Transverse colon (tissue), 4 donors: ENCODE data around the gene CDK11B. TPM values are rescaled to one million over a fixed set of nuclear protein-coding genes. Genes with fewer than 3 reads are reported as not detected.

ENCODE experiments used
- DNase-seq: peaks from one replicate; pipeline ENCODE4 v3.0.0-alpha.2; 2019
- H3K27ac ChIP-seq, 4 donors: fragments of 200-600 bp; sonication (generic); 2 replicates each; pipeline ENCODE4 v1.5.1; 2016 to 2018; ENCODE audit warnings: inconsistent platforms in 4 of 4
- H3K27me3 ChIP-seq: fragments of 200-600 bp; sonication (generic); 2 replicates; pipeline ENCODE4 v1.5.1; 2017; ENCODE audit warnings: inconsistent platforms
- H3K36me3 ChIP-seq, 4 donors: fragments of 200-600 bp; sonication (generic); 2 replicates each; pipeline ENCODE4 v1.5.1; 2017 to 2019; ENCODE audit warnings: inconsistent platforms in 4 of 4
- H3K4me1 ChIP-seq, 4 donors: fragments of 200-600 bp; sonication (generic); 2 replicates each; pipeline ENCODE4 v1.5.1; 2017 to 2020; ENCODE audit warnings: inconsistent platforms in 4 of 4
- H3K4me3 ChIP-seq, 4 donors: fragments of 200-600 bp; sonication (generic); 1 replicate in 1 of 4; 2 replicates in 3 of 4; pipeline versions ENCODE4 v1.5.1 to v1.6.1; 2017 to 2019; ENCODE audit warnings: inconsistent platforms in 4 of 4
- H3K9me3 ChIP-seq, 2 donors: fragments of 200-600 bp; sonication (generic); 2 replicates each; pipeline ENCODE4 v1.5.1; 2017 to 2019; ENCODE audit warnings: inconsistent platforms in 2 of 2
- EP300 ChIP-seq: sonication (generic); formaldehyde crosslinking; IDR thresholded peaks from one replicate; pipeline ENCODE4 v1.6.1; 2017; ENCODE audit warnings: antibody characterized with exemption, low read depth
- POLR2A ChIP-seq: fragments of 450-650 bp; IDR thresholded peaks from one replicate; pipeline ENCODE4 v1.6.1; 2016; ENCODE audit warnings: antibody characterized with exemption, mild to moderate bottlenecking, moderate library complexity
- POLR2AphosphoS5 ChIP-seq, 3 donors: sonication (generic); formaldehyde crosslinking; IDR thresholded peaks; one replicate each; pipeline ENCODE4 v1.6.1; 2016; ENCODE audit warnings: antibody characterized with exemption in 3 of 3
- WGBS, 2 donors: methylation state at CpG; one replicate each; pipeline ENCODE4 v1.1.5; 2018; ENCODE audit warnings: low coverage in 1 of 2; 5-methylcytosine and 5-hydroxymethylcytosine counted together
- in situ Hi-C, 4 donors: fragments of 200-750 bp; cut with MboI; loops; one replicate each; pipeline versions ENCODE4 v1.15.0 to v1.15.1; 2017; ENCODE audit warnings: low sequenced_read_pairs in 3 of 4, low pct_ligation_motif_present in 1 of 4, low pct_unique_long_range_greater_than_20kb in 1 of 4
- intact Hi-C: fragments of 100-400 bp; cut with DNase I; formaldehyde crosslinking; loops from one replicate; pipeline ENCODE4 v1.15.1; 2023; ENCODE audit warnings: low total_unique reads
- total RNA-seq, 4 donors: library from RNA; depleted of rRNA; stranded (reverse); fragments of >200 nt; gene quantifications; one replicate each; pipeline ENCODE4 v1.1.0, GENCODE V29; 2016
- TF ChIP-seq, protein P1 (sequence below), 5 experiments: fragments of 200-600 bp in 3 of 5; fragments of 450-650 bp in 2 of 5; sonication (generic) in 3 of 5; IDR thresholded peaks; 1 replicate in 2 of 5; 2 replicates in 3 of 5; pipeline ENCODE4 v1.5.1; 2016 to 2017; ENCODE audit warnings: antibody characterized with exemption in 5 of 5, inconsistent platforms in 3 of 5, mild to moderate bottlenecking in 2 of 5, moderate library complexity in 1 of 5

The CDK11B gene
- total RNA-seq, 4 donors from 2014 or later, result 28.4 to 183 (median 60.5) TPM

DNA sequence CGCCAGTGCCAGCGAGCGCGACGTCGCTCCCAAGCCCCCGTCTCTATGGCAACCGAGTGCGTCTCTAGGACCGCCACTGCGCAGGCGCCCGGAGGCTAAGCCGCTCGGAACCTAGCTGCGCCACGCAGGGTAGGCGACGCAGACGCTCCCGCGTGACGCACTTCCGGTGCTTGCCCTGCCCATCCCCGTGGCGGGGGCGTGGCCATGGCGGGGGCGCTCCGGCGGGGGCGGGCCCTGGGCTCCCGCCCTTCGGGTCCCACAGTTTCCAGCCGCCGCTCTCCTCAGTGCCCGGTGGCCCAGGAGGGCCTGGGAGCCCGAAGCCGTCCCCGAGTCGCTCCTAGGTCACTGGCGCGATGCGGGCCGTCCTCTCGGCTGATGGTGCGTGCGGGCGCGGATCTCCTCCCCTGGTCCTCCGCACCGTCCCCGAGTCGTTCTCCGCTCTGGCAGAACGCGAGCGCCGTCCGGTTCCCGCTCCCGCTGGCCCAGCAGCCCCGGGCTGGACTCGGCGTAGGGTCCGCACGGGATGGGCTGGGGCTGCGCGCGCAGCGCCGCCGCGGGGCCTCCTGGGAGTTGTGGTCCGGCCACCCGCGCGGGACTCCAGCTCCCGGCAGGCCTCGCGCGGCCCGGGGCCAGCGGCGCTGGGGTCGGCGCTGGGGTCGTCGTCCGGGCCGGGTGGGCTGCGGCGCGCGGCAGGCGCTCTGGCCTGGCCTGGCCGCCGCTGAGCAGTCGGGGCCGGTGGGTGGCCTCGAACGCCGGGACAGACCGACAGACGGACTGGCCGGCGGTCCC is 43.4 kb downstream of the CDK11B start, which contains the start of gene MIB2:
Gene MIB2, plus strand, starts transcription at position 245 of the 789 bp plus-strand sequence. CDS start 7,953 bp downstream, outside the sequence.
- H3K27ac ChIP-seq, result peak within 1 kb of the TSS; percentile 100
- H3K9me3 ChIP-seq, result no peaks in the 10 kb centered on the region
- no peaks in the 10 kb centered on the region for H3K27me3 ChIP-seq
- peak; percentile 98 for DNase-seq
- intact Hi-C loops, result no loop called here
- peaks cover 20 to 30% (median 28%) of the 10 kb centered on the region in 4 donors for H3K4me1 ChIP-seq
- peak within 1 kb of the TSS; percentile 93 to 98 (median 94) for H3K4me3 ChIP-seq
- 0% methylated on average over 53 of the region's 107 CpGs; no CpG with 5 or more reads in 1 of the 2 donors for WGBS, 2 donors
- no peaks in the 10 kb centered on the region for H3K36me3 ChIP-seq
- in situ Hi-C loops, result no loop called here
- TF ChIP-seq POLR2A (peak; percentile 88), EP300 (no peak), POLR2AphosphoS5 (IDR thresholded peaks at IDR 0.05) (peak; percentile 45 to 85 (median 83))
- TF ChIP-seq, protein P1, sequence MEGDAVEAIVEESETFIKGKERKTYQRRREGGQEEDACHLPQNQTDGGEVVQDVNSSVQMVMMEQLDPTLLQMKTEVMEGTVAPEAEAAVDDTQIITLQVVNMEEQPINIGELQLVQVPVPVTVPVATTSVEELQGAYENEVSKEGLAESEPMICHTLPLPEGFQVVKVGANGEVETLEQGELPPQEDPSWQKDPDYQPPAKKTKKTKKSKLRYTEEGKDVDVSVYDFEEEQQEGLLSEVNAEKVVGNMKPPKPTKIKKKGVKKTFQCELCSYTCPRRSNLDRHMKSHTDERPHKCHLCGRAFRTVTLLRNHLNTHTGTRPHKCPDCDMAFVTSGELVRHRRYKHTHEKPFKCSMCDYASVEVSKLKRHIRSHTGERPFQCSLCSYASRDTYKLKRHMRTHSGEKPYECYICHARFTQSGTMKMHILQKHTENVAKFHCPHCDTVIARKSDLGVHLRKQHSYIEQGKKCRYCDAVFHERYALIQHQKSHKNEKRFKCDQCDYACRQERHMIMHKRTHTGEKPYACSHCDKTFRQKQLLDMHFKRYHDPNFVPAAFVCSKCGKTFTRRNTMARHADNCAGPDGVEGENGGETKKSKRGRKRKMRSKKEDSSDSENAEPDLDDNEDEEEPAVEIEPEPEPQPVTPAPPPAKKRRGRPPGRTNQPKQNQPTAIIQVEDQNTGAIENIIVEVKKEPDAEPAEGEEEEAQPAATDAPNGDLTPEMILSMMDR (IDR thresholded peaks at IDR 0.05), result no peak

GRCh38 chr1:1614954-1615255 is 43.9 kb downstream of the CDK11B start:
- Histone ChIP-seq H3K36me3 (no peaks in the 10 kb centered on the region), H3K4me3 (peak overlapping the region; percentile 93 to 98 (median 94)), H3K4me1 (peaks cover 20 to 30% (median 28%) of the 10 kb centered on the region in 4 donors), H3K27ac (peak overlapping the region; percentile 100), H3K27me3 (no peaks in the 10 kb centered on the region), H3K9me3 (no peaks in the 10 kb centered on the region)
- intact Hi-C loops, result no loop called here
- DNase-seq, result no peak
- WGBS, 2 donors, result 0% methylated on average over 12 to 23 of the region's 23 CpGs
- TF ChIP-seq POLR2AphosphoS5 (IDR thresholded peaks at IDR 0.05) (no peak), EP300 (no peak), POLR2A (no peak)
- TF ChIP-seq, protein P1 (IDR thresholded peaks at IDR 0.05), result no peak
- in situ Hi-C loops, result no loop called here

- peak overlapping the region; percentile 100 for H3K27ac ChIP-seq
- H3K4me1 ChIP-seq, result peaks cover 20 to 30% (median 28%) of the 10 kb centered on the region in 4 donors
- intact Hi-C loops (no loop called here), in situ Hi-C loops (no loop called here)
- no peaks in the 10 kb centered on the region for H3K9me3 ChIP-seq
- H3K27me3 ChIP-seq, result no peaks in the 10 kb centered on the region
- H3K36me3 ChIP-seq, result no peaks in the 10 kb centered on the region
- WGBS, 2 donors, result 12 to 20% methylated on average over 4 to 29 of the region's 30 CpGs
- H3K4me3 ChIP-seq, result peak overlapping the region; percentile 93 to 98 (median 94)
- TF ChIP-seq, protein P1 (IDR thresholded peaks at IDR 0.05), result no peak
- TF ChIP-seq EP300 (no peak), POLR2AphosphoS5 (IDR thresholded peaks at IDR 0.05) (no peak)
- peak; percentile 58 for DNase-seq
Measured at GRCh38 chr1:1614204-1614953, 44.4 kb downstream of the CDK11B start.

DNA sequence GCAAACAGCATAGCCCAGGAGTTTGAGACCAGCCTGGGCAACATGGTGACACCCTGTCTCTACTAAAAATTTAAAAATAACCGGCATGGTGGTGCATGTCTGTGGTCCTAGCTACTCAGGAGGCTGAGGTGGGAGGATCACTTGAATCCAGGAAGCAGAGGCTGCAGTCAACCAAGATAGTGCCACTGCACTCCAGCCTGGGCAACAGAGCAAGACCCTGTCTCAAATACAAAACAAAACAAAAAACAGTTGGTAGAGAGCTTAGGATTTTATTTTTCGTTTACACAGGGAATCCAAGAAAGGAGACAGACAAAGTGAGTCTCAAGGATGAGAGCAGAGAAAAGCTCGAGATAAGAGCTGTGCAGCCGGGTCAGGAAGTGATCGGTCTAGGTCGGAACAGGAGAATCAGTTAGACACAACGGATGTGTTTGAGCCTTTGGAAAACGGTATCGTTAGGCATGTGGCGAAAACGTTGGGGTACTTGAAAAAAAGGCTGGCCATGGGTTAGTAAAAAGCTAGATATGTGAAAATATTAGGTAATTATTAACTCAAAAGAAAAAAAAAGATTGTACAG is 45.2 kb downstream of the CDK11B start:
- in situ Hi-C loops, result no loop called here
- H3K9me3 ChIP-seq, result no peaks in the 10 kb centered on the region
- DNase-seq, result no peak
- H3K27ac ChIP-seq, result peak overlapping the region in 2 of 4 donors; percentile 100
- 49 to 55% methylated on average over 6 to 11 of the region's 11 CpGs for WGBS, 2 donors
- peak overlapping the region in 1 of 4 donors; percentile 94 for H3K4me3 ChIP-seq
- TF ChIP-seq, protein P1 (IDR thresholded peaks at IDR 0.05), result no peak
- TF ChIP-seq POLR2A (no peak), POLR2AphosphoS5 (IDR thresholded peaks at IDR 0.05) (no peak), EP300 (no peak)
- intact Hi-C loops, result no loop called here
- no peaks in the 10 kb centered on the region for H3K27me3 ChIP-seq
- H3K4me1 ChIP-seq, result peaks cover 20 to 30% (median 28%) of the 10 kb centered on the region in 4 donors
- no peaks in the 10 kb centered on the region for H3K36me3 ChIP-seq
